ENCODE measurements around the gene SHMT1.

DNA sequence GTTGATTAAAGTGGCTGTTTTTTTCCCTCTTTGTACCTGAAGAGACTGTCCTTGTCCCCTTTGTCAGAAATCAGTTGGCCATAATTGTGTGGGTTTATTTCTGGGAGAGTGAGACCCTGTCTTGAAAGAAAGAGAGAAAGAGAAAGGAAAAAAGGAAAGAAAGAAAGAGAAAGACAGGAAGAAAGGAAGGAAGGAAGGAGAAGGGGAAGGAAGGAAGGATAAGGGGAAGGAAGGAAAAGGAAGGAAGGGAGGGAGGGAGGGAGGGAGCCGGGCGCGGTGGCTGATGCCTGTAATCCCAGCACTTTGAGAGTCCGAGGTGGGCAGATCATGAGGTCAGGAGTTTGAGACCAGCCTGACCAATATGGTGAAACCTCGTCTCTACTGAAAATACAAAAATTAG is 7.4 kb upstream of the SHMT1 start:
- TF ChIP-seq, protein P1, sequence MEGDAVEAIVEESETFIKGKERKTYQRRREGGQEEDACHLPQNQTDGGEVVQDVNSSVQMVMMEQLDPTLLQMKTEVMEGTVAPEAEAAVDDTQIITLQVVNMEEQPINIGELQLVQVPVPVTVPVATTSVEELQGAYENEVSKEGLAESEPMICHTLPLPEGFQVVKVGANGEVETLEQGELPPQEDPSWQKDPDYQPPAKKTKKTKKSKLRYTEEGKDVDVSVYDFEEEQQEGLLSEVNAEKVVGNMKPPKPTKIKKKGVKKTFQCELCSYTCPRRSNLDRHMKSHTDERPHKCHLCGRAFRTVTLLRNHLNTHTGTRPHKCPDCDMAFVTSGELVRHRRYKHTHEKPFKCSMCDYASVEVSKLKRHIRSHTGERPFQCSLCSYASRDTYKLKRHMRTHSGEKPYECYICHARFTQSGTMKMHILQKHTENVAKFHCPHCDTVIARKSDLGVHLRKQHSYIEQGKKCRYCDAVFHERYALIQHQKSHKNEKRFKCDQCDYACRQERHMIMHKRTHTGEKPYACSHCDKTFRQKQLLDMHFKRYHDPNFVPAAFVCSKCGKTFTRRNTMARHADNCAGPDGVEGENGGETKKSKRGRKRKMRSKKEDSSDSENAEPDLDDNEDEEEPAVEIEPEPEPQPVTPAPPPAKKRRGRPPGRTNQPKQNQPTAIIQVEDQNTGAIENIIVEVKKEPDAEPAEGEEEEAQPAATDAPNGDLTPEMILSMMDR (IDR thresholded peaks at IDR 0.05; ENCODE audit: low read depth, low read length): no peak
- no peak for TF ChIP-seq POLR2A (IDR thresholded peaks at IDR 0.05; ENCODE audit: extremely low read depth, insufficient read length)
- TF ChIP-seq, protein P2, sequence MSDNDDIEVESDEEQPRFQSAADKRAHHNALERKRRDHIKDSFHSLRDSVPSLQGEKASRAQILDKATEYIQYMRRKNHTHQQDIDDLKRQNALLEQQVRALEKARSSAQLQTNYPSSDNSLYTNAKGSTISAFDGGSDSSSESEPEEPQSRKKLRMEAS (IDR thresholded peaks at IDR 0.05; ENCODE audit: low read depth, low read length): no peak

Data from NB4 (cell line).